ENCODE measurements around the gene CRHR1.
"Not testable (repeated sequence)": the region's sequence is repeated elsewhere in the genome, so short reads cannot be mapped to it uniquely, and the experiment has no call there.

Gene CRHR1

DNA sequence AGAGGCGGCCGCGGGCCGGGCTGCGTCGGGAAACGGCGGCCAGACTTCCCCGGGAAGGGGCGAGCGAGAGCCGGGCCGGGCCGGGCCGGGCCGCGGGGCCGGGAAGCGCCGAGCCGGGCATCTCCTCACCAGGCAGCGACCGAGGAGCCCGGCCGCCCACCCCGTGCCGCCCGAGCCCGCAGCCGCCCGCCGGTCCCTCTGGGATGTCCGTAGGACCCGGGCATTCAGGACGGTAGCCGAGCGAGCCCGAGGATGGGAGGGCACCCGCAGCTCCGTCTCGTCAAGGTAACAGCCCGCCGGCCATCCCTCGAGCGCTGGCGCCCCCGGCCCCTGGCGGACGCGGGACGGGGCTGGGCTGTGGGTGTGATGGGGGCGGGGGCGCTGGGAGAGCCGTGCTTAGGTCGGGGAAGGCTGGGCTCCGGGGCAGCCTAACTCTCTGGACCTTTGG is at the start of gene CRHR1:
CRHR1 (plus strand) TSS at position 28 of the 448 bp plus-strand sequence; CDS start at position 253, 225 bp downstream.
- DNase-seq (ENCODE audit: low spot score), result peak; percentile 30

DNA sequence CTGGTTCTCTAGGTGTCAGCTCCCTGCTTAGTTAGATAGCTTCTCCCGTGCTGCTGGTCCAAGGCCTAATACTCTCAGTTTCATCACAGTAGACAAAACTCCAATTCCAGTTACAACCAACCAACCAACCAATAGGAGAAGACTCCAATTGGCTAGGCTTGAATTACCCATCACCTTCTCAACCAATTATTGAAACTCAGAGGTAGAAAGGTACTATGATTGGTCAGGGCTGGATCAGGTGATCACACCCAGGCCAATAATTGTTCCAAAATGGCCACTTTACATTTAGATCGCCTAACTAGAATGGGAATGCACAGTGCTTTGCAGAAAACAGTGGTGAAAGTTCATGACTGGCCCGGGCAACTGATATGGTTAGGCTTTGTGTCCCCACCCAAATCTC is 49.5 kb upstream of the CRHR1 start:
- DNase-seq (ENCODE audit: low spot score), result no peak

DNA sequence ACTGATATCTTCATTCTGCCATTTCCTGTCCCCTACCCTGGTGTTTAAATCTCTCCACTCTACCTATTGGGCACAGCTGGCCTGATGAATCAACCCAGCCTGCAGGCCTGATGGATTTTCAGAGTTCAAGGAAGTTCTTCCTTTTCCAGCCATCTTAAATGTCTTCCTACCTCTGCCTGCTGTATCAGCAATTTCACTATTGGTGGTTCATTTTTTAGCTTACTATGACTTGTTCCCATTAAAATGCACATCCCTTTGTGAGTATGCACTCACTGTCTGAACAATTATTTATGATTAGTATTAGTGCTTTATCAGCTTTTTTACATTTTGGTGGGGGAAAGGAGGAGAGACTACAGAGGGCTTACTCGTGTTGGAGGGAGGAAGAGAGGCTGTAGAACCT is 48.6 kb upstream of the CRHR1 start:
- no peak for DNase-seq (ENCODE audit: low spot score)

DNA sequence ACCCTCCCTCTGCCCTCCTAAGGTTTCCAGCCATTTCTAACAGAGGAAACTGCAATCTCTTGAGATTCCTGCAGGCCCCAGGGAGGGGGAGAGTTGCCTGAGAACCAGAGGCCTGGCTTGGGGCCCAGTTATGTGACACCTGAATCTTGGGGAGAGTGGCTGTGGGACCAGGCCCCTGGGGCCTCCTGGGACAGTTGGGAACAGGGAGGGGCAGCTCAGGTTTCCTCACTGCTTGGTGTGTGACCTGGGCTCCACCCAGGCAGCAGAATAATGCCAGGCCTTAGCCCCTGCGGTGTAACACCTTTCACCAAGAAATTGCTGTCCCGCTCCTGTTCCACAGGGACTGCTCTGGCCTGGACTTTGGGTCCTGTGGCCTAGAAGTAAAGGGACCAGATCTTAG is 44.3 kb upstream of the CRHR1 start:
- no peak for DNase-seq (ENCODE audit: low spot score)

DNA sequence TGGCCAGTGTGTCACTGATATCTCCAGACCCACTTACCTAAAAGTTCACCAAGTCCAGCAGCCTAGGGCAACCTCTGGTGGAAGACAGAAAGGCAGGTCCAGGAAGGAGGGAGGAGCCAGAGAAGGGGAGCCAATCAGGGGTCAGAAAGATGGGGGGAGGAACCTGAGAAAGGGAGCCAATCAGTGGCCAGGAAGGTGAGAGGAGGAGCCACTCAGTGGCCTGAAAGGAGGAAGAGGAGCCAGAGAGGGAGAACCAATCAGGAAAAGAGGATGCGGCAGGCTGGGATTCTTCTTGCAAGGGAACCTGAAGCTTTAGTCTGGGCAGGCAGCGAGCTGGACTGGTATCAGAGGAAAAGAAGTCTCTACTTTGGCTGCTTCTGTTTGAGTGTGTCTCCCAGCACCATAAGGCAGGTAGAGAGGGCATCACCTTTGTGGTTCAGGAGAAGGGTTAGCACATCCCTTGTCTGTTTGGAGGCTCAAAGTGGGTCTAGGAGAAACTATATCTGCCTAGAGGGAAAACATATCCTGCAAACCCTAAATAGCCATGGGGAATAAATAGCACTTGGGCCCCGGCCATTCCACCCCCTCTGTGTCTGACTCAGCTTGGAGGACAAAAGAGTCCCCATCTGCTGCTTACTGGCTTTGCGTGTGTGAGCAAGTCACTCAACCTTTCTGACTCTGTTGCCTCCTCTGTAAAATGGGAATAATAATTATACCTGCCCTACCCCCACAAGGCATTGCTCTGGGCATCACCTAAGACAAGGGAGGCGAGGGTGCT is 43.4 kb upstream of the CRHR1 start:
- DNase-seq (ENCODE audit: low spot score), result peak; percentile 29

DNA sequence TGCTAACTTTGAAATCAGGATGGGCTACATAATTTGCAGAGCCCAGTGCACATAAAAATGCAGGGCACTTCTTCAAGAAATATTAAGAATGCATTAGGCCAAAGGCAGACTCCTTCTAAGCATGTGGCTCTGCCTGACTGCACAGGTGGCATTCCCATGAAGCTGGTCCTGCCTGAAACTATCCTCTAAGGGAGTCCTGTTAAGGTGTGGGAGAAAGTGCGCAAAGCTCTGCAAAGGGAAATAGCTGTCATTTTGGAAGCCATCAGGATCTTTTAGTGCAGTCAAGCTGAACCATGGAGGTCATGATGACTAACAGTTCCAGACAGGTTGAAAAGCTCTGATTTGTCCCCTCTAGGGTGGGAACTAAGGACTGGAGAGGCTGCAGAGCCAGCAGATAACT is 41.9 kb upstream of the CRHR1 start:
- DNase-seq (ENCODE audit: low spot score), result no peak

DNA sequence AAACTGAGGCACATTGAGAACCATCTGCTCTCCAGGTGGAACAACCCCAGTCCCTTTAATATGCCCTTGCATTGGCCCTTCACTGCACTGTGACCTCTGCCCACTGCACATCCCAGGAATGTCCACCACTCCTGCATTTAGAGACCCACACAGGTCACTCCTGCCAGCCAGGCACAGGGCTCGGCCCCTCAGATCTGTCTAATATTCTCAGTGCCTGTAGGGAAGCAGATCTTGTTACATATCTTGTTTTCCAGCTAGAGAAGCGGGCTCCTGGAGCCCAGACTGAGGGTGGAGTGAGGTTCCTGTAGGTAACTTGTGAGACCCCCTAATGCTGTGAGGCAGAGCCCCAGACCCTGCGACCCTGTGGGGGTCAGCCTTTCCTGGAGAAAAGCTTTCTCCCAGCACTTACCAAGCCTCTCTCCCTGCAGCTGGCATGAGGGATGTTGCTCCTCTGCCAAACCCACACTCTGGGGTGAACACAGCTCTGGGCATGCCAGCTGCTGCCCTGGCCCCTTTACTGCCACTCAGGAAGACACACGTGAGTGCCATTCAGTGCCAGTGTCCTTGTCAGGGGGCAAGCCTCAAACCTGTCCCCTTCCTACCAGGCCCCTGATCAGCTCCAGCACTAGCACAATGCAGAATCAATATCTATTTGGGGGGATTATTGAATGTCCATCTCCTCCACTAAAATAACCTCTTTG is 40.3 kb upstream of the CRHR1 start:
- no peak for DNase-seq (ENCODE audit: low spot score)

DNA sequence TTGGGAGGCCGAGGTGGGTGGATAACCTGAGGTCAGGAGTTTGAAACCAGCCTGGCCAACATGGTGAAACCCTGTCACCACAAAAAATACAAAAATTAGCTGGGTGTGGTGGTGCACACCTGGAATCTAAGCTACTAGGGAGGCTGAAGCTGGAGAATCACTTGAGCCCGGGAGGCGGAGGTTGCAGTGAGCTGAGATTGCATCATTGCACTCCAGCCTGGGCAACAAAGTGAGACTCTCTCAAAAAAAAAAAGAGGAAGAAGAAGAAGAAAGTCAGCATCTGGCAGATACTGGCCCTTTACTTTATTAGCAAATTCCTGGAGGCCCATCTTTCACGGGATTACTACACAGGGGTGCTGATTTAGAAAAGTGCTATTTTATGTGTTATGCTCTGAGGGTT is 39.3 kb upstream of the CRHR1 start:
- not testable (repeated sequence) for DNase-seq (ENCODE audit: low spot score)

DNA sequence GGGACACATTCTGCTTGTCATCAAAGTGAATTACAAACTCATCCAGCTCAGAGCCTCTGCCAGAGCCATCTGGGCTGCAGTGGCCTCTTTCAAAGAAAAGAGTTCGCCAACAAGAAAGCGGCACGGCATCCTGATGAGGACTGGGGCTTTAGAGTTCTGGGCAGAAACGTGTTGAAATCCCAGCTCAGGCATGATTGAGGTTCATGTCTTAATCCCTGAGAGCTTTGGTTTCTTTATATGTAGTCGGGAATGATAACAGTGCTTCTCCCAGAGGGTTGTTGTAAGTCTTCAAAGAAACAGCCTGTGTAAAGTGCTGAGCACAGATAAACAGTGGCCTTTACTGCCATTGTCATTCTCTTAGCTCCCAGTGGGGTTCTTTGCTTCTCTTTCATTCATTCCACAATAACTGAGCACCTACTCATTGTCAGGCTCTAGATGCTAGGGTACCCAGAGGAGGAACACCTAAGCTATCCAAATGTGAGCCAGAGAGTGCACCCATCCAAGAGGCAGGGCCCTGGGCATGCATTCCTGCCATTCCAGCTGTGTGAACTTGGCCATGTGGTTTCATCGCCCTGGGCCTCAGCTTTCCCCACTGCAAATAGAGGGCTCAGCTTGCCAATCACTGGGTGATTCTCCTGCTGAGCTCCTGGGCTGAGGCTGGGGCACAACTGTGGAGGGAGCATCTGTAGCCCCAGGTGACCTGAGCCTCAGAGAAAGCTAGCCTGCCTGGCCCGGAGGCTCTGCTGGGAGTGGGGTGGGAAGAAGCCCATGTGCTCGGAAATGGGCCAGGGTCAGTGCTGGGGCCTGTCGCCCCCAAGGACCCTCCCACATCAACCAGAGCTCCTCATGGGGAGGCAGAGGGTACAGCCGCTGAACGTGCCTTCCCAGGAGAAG is 38.3 kb upstream of the CRHR1 start:
- DNase-seq (ENCODE audit: low spot score), result no peak

DNA sequence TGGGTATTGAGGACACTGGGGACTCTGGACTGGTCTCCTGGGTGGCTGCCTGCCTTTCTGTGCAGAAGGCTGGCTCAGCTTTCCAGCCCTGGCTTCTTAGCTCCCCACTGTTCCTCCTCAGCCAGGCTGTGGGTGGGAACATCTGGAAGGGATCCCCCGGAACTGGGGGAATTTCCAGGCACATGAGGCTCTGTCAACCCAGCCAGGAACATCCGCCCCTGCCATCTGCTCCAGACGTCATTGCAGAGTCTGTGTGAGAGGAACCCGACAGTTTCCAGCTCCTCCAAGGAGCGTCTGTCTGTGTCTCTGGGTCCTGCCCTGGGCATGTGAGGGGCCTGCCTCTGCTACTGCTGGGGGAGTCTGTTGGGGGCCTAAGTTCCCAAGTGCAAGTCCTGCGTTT is 36.2 kb upstream of the CRHR1 start:
- no peak for DNase-seq (ENCODE audit: low spot score)

DNA sequence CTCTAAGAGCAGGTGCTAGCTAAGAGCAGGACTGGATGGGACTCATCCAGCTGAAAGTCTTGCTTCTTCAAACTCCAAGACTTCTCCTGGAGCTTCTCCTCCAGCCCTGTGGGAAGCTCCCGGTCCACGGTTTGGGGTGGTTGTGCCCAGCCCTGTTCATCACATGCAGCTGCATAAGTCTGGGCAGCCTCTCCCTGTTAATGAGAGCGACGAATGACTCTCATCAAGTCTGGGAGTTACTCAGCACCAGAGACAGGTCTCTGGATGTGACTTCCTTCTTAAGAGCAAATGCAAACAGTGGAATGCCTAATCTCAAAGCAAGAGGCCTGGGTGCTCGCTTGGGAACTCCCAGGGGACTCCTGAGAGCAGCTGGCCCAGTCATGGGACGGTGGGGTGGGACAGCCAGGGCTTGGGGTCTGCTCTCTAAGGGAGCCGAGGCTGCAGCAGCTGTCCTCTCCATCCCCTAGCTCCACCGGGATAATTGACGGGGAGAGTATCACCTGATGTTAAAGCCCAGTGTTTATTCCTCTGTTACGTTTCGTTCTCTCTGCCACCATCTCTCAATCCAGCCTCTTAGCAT is 35.3 kb upstream of the CRHR1 start:
- no peak for DNase-seq (ENCODE audit: low spot score)

DNA sequence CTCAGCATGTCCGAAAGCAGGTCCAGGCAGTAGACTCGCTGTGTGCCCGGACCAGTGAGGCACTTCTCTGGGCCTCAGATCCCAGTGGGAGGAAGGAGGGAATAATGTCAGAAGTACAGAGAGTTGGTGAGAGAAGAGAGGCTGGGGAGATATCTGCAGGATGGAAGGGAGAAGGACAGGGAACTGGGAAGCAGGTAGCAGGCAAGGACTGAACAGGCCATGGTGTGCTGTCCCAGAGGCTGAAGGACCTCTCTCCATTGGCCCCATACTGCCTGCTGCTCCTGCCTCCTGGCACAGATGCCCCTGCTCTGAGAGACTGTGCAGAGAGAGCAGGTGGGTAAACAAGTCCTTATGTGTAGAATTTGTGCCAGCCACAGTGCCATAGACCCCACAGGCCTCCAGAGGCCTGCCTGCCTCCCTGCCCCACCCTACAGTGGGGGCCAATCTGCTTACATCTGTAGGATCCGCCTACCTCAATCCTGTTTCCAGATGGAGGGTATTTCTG is 34.2 kb upstream of the CRHR1 start:
- no peak for DNase-seq (ENCODE audit: low spot score)

DNA sequence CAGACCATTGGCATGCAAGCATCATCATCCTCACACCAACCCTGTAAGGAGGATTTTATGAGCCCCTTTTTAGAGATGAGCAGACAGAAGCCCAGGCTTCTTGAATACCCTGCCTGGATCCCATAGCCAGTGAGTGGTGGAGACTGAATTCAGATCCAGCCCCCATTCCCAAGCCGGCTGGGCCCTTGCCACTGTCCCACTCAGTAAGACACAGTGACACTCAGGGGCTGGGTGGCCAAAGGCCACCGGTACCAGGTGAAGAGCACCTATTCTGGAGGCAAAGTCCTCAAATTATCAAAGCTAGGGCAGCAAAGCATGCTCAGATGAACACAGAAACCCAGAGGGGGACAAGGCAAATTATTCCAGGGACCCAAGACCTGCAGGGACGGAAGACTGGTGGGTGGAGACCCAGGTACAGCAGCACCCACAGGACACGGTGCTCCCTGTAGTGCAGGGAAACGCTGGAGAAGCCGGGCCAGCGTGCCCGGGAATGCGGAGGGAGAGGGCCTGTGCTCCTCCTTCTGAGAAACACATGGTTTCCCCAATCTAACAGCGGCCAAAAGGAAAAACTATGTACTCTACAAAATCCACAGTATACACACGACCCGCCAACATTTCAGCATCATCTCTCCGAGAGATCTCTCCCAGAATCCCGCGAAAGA is 33.2 kb upstream of the CRHR1 start:
- no peak for DNase-seq (ENCODE audit: low spot score)

DNA sequence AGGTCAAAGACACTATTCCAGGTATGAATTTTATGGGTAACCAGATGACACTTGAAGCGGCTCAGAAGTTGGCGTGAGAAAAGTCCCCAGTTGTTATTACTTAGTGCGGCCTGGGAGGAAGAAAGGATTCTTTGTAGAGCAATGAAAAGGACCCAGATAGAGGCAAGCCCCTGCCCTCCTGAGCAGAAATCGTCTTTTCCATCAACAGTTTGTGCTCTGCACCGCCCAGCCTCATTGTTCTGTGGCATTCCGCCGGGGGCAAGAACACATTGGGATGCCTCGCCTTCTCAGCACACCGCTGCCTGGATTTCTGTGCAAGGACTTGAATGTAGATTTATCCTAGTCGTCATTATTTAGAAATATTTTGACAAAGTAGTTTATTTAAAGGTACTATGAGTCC is 32.7 kb upstream of the CRHR1 start:
- no peak for DNase-seq (ENCODE audit: low spot score)

DNA sequence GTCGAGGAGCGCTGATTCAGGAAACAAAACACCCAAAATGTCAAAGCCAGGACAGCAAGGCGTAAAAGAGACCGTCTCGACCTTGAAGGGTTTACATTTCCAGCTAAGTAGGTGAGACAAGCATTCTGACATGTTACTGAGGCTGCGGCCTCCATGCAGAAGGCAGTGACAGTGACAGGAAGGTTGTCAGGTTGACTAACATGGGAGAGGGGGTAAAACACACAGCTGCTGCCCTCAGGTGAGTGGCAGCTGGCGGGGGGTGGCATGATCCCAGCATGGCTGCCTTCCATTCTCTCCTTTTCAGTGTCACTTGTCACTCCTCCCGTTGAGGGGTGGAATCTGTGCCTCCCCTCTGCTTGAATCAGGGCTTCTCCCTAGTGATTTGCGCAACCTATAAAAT is 31.9 kb upstream of the CRHR1 start:
- DNase-seq (ENCODE audit: low spot score), result no peak

DNA sequence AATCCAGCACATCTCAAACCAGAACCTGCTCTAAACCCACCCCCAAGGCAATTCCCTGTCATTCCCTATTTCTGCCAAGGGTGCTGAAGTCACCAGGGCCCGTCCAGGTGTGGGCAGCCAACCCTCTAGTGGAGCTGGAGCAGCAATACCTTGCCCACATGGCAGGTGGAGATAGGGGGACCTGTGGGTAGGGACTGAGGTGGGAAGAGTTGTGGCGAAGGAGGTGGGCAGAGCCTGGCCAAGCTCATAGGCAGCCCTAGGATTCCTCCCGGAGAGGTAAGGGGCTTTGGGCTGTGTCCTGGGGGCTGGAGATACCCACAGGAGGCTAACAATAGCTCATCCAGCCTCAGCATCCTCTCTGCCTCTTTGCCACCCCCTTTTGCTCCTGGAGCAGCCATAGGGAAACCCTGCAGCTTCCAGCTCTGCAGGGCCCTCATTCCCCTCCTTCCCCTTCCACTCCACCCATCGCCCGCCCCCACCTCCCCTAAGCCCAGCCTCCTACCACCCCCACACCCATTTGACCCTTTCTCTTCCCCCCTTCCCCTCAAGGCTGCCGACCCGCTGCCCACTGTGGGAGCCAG is 30.4 kb upstream of the CRHR1 start:
- DNase-seq (ENCODE audit: low spot score), result no peak

DNA sequence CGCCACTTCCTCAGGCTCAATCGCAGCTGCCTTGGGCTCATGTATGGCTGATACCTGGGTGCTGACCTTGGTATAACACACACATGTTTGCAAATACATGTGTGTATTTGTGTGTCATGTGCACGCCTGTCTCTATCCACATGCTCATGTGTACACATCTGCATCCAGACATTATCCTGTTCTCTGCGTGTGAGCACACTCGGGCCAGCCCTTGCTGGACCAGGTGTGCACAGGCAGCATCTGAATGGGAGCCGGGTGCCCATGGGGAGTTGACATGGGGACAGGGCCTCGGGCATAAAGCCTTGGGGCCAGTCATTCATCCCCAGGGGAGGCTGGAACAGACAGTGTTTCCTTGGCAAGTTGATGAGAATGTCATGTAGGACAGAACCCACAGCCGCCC is 29.1 kb upstream of the CRHR1 start:
- no peak for DNase-seq (ENCODE audit: low spot score)

DNA sequence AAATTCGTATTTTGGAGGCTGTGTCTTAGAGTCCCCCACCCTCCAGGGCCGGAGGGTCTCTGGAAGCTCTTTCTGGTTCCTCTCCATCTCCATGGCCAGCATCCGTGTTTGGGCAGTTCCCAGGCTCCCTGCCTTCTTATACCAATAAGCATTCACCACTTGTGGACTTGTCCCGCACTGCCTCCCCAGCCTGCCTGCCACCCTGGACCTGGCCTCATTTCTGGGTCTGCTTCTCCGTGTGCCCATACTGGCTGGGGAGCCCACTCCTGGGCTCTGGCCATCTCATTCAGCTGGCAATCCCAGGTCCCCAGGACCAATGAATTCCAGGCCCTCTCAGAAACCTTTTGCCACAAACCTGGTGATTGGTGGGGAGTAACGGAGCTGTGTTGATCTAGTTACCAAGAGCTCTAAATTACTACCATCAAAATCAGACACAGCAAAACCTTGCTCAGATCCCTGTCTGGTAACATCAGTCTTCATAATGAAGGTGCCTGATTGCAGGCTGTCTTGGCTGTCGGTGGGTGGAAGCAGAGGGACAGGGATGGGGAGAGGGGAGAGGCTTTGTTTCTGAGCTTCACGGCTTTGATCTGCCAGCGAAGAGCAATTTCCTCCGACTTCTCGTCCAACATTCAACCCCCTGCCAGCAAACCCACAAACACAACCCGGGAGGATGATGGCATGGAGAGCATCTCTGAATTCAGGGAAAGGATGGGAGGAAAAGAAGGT is 27.7 kb upstream of the CRHR1 start:
- DNase-seq (ENCODE audit: low spot score), result no peak

DNA sequence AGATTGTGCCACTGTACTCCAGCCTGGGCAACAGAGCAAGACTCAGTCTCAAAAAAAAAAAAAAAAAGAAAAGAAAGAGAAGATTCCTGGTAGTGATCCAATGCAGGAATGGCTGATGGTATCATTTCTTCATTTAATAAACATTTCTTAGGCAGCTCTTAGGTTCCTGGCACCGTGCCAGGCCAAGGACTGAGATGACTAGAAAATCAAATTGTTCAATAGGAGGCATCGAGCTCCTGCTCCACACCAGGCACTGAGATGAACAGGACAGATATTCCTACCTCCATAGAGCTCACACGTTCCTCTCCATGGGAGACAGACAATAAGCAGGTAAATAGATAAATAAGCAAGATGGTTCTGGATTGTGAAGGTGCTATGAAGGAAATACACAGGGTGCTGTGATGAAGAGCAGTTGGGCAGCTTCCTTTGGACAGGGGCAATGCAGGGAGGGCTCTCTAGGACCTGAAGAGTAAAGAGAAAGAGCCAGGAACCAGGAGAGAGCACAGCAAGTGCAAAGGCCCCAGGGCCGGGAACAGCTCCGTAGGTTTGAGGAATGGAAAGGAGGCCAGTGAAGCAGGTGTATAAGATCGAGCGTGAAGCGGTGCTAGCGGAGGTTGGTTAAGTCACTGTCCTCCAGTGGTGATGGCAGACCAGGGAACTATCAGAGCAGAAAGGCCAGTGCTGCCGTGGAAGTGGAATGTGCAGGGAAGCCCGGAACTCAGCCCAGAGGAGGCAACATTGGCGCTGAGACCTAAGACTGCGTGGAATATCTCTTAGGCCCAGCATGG is 26.5 kb upstream of the CRHR1 start:
- no peak for DNase-seq (ENCODE audit: low spot score)

DNA sequence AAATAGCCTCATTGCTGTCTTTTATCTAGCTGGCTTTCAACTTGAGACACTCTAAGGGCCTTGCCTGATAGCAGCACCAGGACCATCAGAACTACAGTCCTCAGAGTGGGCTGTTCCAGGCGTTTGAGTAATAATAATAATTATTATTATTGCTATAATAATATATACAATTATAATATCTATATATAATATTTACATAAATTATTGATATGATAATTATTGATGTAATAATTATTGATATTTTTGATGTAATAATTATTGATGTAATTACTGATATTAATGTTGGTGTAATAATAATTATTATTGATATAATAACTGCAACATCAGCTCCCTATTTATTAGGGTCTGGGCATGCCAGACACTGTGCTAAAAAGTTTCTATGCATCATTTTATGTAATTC is 25.6 kb upstream of the CRHR1 start:
- DNase-seq (ENCODE audit: low spot score), result no peak
